ENCODE measurements around the gene SLCO2A1.

DNA sequence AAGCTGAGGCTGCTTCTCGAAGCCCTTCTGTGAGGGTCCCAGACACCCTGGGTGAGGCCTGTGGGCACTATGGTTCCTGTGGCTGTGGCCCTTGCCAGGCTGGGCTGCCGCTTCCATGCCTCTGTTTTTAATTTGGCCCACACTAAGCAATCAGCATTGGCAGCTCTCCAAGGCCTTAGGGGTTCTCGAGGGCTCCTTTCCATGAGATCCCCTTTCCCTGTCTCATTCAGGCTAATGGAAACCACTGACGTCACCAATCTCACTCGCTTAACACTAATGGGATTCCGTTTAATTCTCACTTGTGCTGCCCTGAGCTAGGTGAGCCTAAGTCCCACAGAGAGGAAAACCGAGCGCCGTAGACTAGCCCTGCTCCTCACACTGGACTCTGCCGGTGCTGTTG lies 73.8 kb downstream of the SLCO2A1 start:
- TF ChIP-seq RCOR1 (IDR thresholded peaks at IDR 0.05; ENCODE audit: insufficient replicate concordance, low read length) (no peak), MAZ (IDR thresholded peaks at IDR 0.05; ENCODE audit: borderline replicate concordance, low read depth, low read length) (no peak), MAFK (IDR thresholded peaks at IDR 0.05; ENCODE audit: low read depth, low read length) (no peak), USF2 (IDR thresholded peaks at IDR 0.05; ENCODE audit: low read depth, low read length) (no peak), MXI1 (IDR thresholded peaks at IDR 0.05; ENCODE audit: borderline replicate concordance, low read depth, low read length) (no peak), POLR2A (IDR thresholded peaks at IDR 0.05; ENCODE audit: low read depth, low read length) (no peak), BHLHE40 (IDR thresholded peaks at IDR 0.05; ENCODE audit: low read depth, low read length) (no peak), FOS (IDR thresholded peaks at IDR 0.05; ENCODE audit: low read depth, low read length) (no peak), CEBPB (IDR thresholded peaks at IDR 0.05; ENCODE audit: low read depth, low read length) (no peak), RFX5 (IDR thresholded peaks at IDR 0.05; ENCODE audit: low read depth, low read length) (no peak), ELK1 (IDR thresholded peaks at IDR 0.05; ENCODE audit: borderline replicate concordance, low read depth, low read length) (no peak), RAD21 (IDR thresholded peaks at IDR 0.05; ENCODE audit: low read length) (no peak)
- TF ChIP-seq, protein P1, sequence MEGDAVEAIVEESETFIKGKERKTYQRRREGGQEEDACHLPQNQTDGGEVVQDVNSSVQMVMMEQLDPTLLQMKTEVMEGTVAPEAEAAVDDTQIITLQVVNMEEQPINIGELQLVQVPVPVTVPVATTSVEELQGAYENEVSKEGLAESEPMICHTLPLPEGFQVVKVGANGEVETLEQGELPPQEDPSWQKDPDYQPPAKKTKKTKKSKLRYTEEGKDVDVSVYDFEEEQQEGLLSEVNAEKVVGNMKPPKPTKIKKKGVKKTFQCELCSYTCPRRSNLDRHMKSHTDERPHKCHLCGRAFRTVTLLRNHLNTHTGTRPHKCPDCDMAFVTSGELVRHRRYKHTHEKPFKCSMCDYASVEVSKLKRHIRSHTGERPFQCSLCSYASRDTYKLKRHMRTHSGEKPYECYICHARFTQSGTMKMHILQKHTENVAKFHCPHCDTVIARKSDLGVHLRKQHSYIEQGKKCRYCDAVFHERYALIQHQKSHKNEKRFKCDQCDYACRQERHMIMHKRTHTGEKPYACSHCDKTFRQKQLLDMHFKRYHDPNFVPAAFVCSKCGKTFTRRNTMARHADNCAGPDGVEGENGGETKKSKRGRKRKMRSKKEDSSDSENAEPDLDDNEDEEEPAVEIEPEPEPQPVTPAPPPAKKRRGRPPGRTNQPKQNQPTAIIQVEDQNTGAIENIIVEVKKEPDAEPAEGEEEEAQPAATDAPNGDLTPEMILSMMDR (conservative IDR thresholded peaks at IDR 0.05; ENCODE audit: low read depth, low read length): no peak
